Loucy (cell line): ENCODE results near the gene HES2.
"Not testable (repeated sequence)": the region's sequence is repeated elsewhere in the genome, so short reads cannot be mapped to it uniquely, and the experiment has no call there.

ENCODE experiments used
- H2AFZ ChIP-seq: fragments of 200-600 bp; sonication (generic); 2 replicates; pipeline ENCODE4 v1.6.0; 2016; ENCODE audit warnings: antibody characterized with exemption, mild to moderate bottlenecking, low read length, moderate library complexity
- H3F3A ChIP-seq: fragments of 200-600 bp; 2 replicates; pipeline ENCODE4 v1.6.0; 2016; ENCODE audit warnings: antibody characterized with exemption, low read depth, mild to moderate bottlenecking
- H3K27me3 ChIP-seq: fragments of 200-600 bp; sonication (generic); 2 replicates; pipeline ENCODE4 v1.6.1; 2014; ENCODE audit warnings: low read length, mild to moderate bottlenecking; ENCODE audit not compliant: insufficient read depth, poor library complexity, severe bottlenecking
- H3K36me3 ChIP-seq: fragments of 200-600 bp; sonication (generic); 2 replicates; pipeline ENCODE4 v1.6.1; 2016; ENCODE audit warnings: low read length; ENCODE audit not compliant: insufficient read depth
- H3K4me1 ChIP-seq: fragments of 200-600 bp; sonication (generic); 2 replicates; pipeline ENCODE4 v1.5.1; 2014; ENCODE audit warnings: low read length, mild to moderate bottlenecking; ENCODE audit not compliant: insufficient read depth, poor library complexity, severe bottlenecking
- H3K4me2 ChIP-seq: fragments of 200-600 bp; sonication (generic); 2 replicates; pipeline ENCODE4 v1.6.0; 2014; ENCODE audit warnings: antibody characterized with exemption, low read length, low read depth, mild to moderate bottlenecking; ENCODE audit not compliant: poor library complexity, severe bottlenecking
- H3K4me3 ChIP-seq: fragments of 200-600 bp; sonication (generic); 2 replicates; pipeline ENCODE4 v1.5.1; 2014; ENCODE audit warnings: low read length, mild to moderate bottlenecking, mixed read lengths; ENCODE audit not compliant: poor library complexity, severe bottlenecking
- H3K79me2 ChIP-seq: fragments of 200-600 bp; sonication (generic); 2 replicates; pipeline ENCODE4 v1.6.1; 2014; ENCODE audit warnings: low read length; ENCODE audit not compliant: insufficient read depth
- H3K9ac ChIP-seq: fragments of 200-600 bp; sonication (generic); 2 replicates; pipeline ENCODE4 v1.6.0; 2014; ENCODE audit warnings: mild to moderate bottlenecking, low read depth, low read length, moderate library complexity; ENCODE audit not compliant: poor library complexity, severe bottlenecking
- H3K9me2 ChIP-seq: fragments of 200-600 bp; sonication (generic); replicated peaks from 2 replicates; pipeline ENCODE4 v1.6.1; 2016; ENCODE audit warnings: low read depth, low read length, mixed read lengths
- H3K9me3 ChIP-seq: fragments of 200-600 bp; sonication (generic); 2 replicates; pipeline ENCODE4 v1.6.1; 2014; ENCODE audit warnings: mild to moderate bottlenecking, antibody characterized with exemption, low read length, low read depth; ENCODE audit not compliant: insufficient read depth
- H4K20me1 ChIP-seq: fragments of 200-600 bp; sonication (generic); 2 replicates; pipeline ENCODE4 v1.6.0; 2014; ENCODE audit warnings: antibody characterized with exemption, low read length, mild to moderate bottlenecking; ENCODE audit not compliant: insufficient read depth, poor library complexity, severe bottlenecking
- CTCF ChIP-seq: fragments of 200-600 bp; sonication (generic); conservative IDR thresholded peaks from 2 replicates; pipeline ENCODE4 v1.5.1; 2014; ENCODE audit warnings: mild to moderate bottlenecking, antibody characterized with exemption, low read length
- EZH2phosphoT487 ChIP-seq: fragments of 200-600 bp; IDR thresholded peaks from 2 replicates; pipeline ENCODE4 v1.6.1; 2018; ENCODE audit warnings: antibody characterized with exemption, mild to moderate bottlenecking, moderate library complexity, borderline replicate concordance

Gene HES2

GRCh38 chr1:6460301-6461050 lies 40.8 kb upstream of the HES2 start:
- Histone ChIP-seq H3K9me3 (no peaks in the 10 kb centered on the region), H3K4me2 (peak overlapping the region; percentile 75), H2AFZ (peak overlapping the region; percentile 60), H3K9me2 (no peaks in the 10 kb centered on the region), H3K4me1 (peaks cover 6% of the 10 kb centered on the region), H4K20me1 (no peaks in the 10 kb centered on the region), H3K9ac (peak overlapping the region; percentile 61), H3F3A (no peaks in the 10 kb centered on the region), H3K4me3 (peak overlapping the region; percentile 62), H3K36me3 (no peaks in the 10 kb centered on the region), H3K27me3 (no peaks in the 10 kb centered on the region), H3K79me2 (no peaks in the 10 kb centered on the region)
- no peak for TF ChIP-seq EZH2phosphoT487
- no peak for TF ChIP-seq CTCF

DNA sequence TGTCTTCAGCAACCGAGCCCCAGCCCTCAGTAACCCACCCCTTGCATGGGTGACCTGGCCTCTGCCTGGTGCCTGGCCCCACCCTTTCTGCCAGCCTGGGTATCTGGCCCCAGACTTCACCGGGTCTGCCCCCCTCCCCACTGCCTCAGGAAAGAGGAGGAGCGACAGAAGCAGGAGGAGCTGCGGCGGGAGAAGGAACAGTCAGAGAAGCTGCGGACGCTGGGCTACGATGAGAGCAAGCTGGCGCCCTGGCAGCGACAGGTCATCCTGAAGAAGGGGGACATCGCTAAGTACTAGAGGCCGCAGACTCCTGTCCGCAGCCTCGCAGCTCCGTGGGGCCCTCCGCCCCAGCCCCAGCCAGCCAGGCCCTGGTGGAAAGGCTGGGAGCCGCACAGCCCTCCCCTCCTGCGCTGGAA lies 40.1 kb upstream of the HES2 start:
- Histone ChIP-seq H3K4me1 (peaks cover 6% of the 10 kb centered on the region), H3F3A (no peaks in the 10 kb centered on the region), H4K20me1 (no peaks in the 10 kb centered on the region), H3K9me3 (no peaks in the 10 kb centered on the region), H3K27me3 (no peaks in the 10 kb centered on the region), H3K9me2 (no peaks in the 10 kb centered on the region), H3K4me3 (peak overlapping the region; percentile 62), H3K9ac (peak overlapping the region; percentile 61), H3K79me2 (no peaks in the 10 kb centered on the region), H3K36me3 (no peaks in the 10 kb centered on the region), H2AFZ (peak overlapping the region; percentile 60), H3K4me2 (peak overlapping the region; percentile 75)
- TF ChIP-seq CTCF (no peak), EZH2phosphoT487 (no peak)

DNA sequence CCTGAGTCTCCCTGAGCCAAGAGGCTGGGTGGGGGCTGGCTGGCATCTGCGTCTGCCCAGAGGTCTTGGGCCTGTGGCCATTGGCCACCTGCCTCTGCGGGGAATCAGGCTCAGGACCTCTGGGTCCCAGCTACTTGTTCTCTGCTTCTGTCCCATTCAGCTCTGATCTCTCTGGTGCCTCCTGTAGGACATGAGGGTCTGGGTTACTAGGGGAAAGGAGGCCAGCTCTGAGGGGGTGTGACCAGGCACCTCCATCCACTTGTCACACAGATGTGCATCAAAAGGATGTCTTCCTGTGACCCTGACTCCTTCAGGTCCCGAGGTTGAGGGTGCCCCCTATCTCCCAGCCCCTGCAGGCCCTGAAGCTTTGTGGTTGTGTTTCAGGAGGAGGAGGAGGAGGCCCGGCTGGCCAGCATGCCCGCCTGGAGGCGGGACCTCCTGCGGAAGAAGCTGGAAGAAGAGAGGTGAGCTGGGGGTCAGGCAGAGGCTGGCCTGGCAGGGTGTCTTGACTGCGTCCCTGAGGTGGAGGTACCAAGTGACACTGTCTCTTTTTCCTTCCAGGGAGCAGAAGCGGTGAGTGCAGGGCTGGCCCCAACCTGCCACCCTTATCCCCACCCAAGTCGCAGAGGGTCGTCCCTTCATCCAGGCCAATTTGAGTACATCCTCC lies 37.2 kb upstream of the HES2 start:
- Histone ChIP-seq H3K36me3 (no peaks in the 10 kb centered on the region), H3F3A (no peaks in the 10 kb centered on the region), H3K9me3 (no peaks in the 10 kb centered on the region), H3K9ac (no peak overlapping the region), H2AFZ (no peak overlapping the region), H3K27me3 (no peaks in the 10 kb centered on the region), H3K4me1 (peaks cover 6% of the 10 kb centered on the region), H4K20me1 (no peaks in the 10 kb centered on the region), H3K9me2 (no peaks in the 10 kb centered on the region), H3K4me2 (no peak overlapping the region), H3K4me3 (no peak overlapping the region), H3K79me2 (no peaks in the 10 kb centered on the region)
- TF ChIP-seq EZH2phosphoT487 (no peak), CTCF (no peak)

GRCh38 chr1:6455752-6456520 lies 36.2 kb upstream of the HES2 start:
- H3K9me3 ChIP-seq, H3K36me3 ChIP-seq, H3F3A ChIP-seq, H3K4me1 ChIP-seq, H3K9me2 ChIP-seq, H3K4me2 ChIP-seq, H3K4me3 ChIP-seq, H3K27me3 ChIP-seq, H4K20me1 ChIP-seq, H3K79me2 ChIP-seq, H2AFZ ChIP-seq, H3K9ac ChIP-seq: not testable (repeated sequence)
